Measurements from ENCODE around the gene RFTN1. TPM values are rescaled to one million over a fixed set of nuclear protein-coding genes. Genes with fewer than 3 reads are reported as not detected.
A peak's percentile ranks its signal among the peaks of the same experiment; 100 is the strongest.

RFTN1 gene
- polyA plus RNA-seq, 3 donors: 17.4 to 28.0 (median 27.2) TPM

GRCh38 chr3:16407366-16407765 lies 106.1 kb downstream of the RFTN1 start:
- Mint-ChIP-seq H3K4me3 (no peak overlapping the region), H3K27me3 (ENCODE audit: low read depth in 3 of 3) (peaks cover 0 to 2% (median 1%) of the 10 kb centered on the region in 3 donors), H3K9me3 (no peaks in the 10 kb centered on the region), H3K27ac (no peak overlapping the region), H3K4me1 (peaks cover 14% of the 10 kb centered on the region), H3K36me3 (peaks cover 15 to 24% of the 10 kb centered on the region in 2 donors)
- Histone ChIP-seq H3K9me3 (replicated peaks in 1 of 2; ENCODE audit: control insufficient read depth in 1 of 2, insufficient read depth in 1 of 2, low read length in 2 of 2) (no peaks in the 10 kb centered on the region), H3K36me3 (replicated peaks in 1 of 2; ENCODE audit: control insufficient read depth in 1 of 2, insufficient read depth in 2 of 2, low read length in 2 of 2) (peaks cover 7 to 26% of the 10 kb centered on the region in 2 donors), H3K9ac (ENCODE audit: insufficient read depth, low read length, poor library complexity, severe bottlenecking) (no peak overlapping the region), H3K4me1 (ENCODE audit: control insufficient read depth in 1 of 2, insufficient read depth in 2 of 2, low read length in 2 of 2) (peaks cover 0 to 5% of the 10 kb centered on the region in 2 donors), H3K27me3 (ENCODE audit: control insufficient read depth in 2 of 2, insufficient read depth in 2 of 2, low read length in 2 of 2) (no peaks in the 10 kb centered on the region), H3K4me2 (replicated peaks; ENCODE audit: extremely low read depth, low read length, poor library complexity, severe bottlenecking) (no peak overlapping the region), H3K79me2 (ENCODE audit: insufficient read depth, low read length) (no peaks in the 10 kb centered on the region), H2AFZ (ENCODE audit: insufficient read depth, low read depth, low read length, poor library complexity, severe bottlenecking) (no peak overlapping the region), H3K4me3 (replicated peaks in 1 of 3; ENCODE audit: low read depth in 2 of 3, low read length in 3 of 3) (no peak overlapping the region), H3K27ac (ENCODE audit: low read depth in 1 of 2, low read length in 2 of 2) (no peak overlapping the region), H4K20me1 (ENCODE audit: insufficient read depth, low read length) (peaks cover 22% of the 10 kb centered on the region)
- DNase-seq: no peak
- no peak for TF ChIP-seq CTCF (IDR thresholded peaks at IDR 0.05)
- intact Hi-C loops (cut with micrococcal nuclease): no loop called here
- 100% methylated on average over 1 of the region's 2 CpGs for WGBS (ENCODE audit: insufficient coverage)

- H3K36me3 ChIP-seq (replicated peaks in 1 of 2; ENCODE audit: control insufficient read depth in 1 of 2, insufficient read depth in 2 of 2, low read length in 2 of 2): peaks cover 7 to 26% of the 10 kb centered on the region in 2 donors
- Mint-ChIP-seq H3K9me3 (peaks cover 0 to 3% (median 0%) of the 10 kb centered on the region in 7 donors), H3K27ac (peak overlapping the region in 1 of 7 donors; percentile 40), H3K4me3 (no peak overlapping the region), H3K36me3 (peaks cover 21 to 29% of the 10 kb centered on the region in 2 donors), H3K27me3 (ENCODE audit: low read depth in 3 of 3) (peaks cover 0 to 7% (median 1%) of the 10 kb centered on the region in 3 donors), H3K4me1 (peaks cover 13% of the 10 kb centered on the region)
- WGBS (ENCODE audit: insufficient coverage): no CpG with 5 or more reads among the region's 2 CpGs
- no peak for TF ChIP-seq CTCF (IDR thresholded peaks at IDR 0.05)
- no peaks in the 10 kb centered on the region for H3K9me3 ChIP-seq (replicated peaks in 1 of 2; ENCODE audit: control insufficient read depth in 1 of 2, insufficient read depth in 1 of 2, low read length in 2 of 2)
- DNase-seq: no peak
- H4K20me1 ChIP-seq (ENCODE audit: insufficient read depth, low read length): peaks cover 23% of the 10 kb centered on the region
- intact Hi-C loops (cut with micrococcal nuclease): no loop called here
- peaks cover 0 to 5% of the 10 kb centered on the region in 2 donors for H3K4me1 ChIP-seq (ENCODE audit: control insufficient read depth in 1 of 2, insufficient read depth in 2 of 2, low read length in 2 of 2)
- no peaks in the 10 kb centered on the region for H3K79me2 ChIP-seq (ENCODE audit: insufficient read depth, low read length)
- H2AFZ ChIP-seq (ENCODE audit: insufficient read depth, low read depth, low read length, poor library complexity, severe bottlenecking): no peak overlapping the region
- no peak overlapping the region for H3K9ac ChIP-seq (ENCODE audit: insufficient read depth, low read length, poor library complexity, severe bottlenecking)
- no peak overlapping the region for H3K4me2 ChIP-seq (replicated peaks; ENCODE audit: extremely low read depth, low read length, poor library complexity, severe bottlenecking)
- H3K27ac ChIP-seq (ENCODE audit: low read depth in 1 of 2, low read length in 2 of 2): no peak overlapping the region
- H3K27me3 ChIP-seq (ENCODE audit: control insufficient read depth in 2 of 2, insufficient read depth in 2 of 2, low read length in 2 of 2): no peaks in the 10 kb centered on the region
- no peak overlapping the region for H3K4me3 ChIP-seq (replicated peaks in 1 of 3; ENCODE audit: low read depth in 2 of 3, low read length in 3 of 3)
Measured at GRCh38 chr3:16406579-16406978, 106.9 kb downstream of the RFTN1 start.
